ENCODE measurements around the gene ADRM1. TPM values are rescaled to one million over a fixed set of nuclear protein-coding genes. Genes with fewer than 3 reads are reported as not detected.

ADRM1 gene
- total RNA-seq, 1 donor from 2014 or later, result 193 TPM

DNA sequence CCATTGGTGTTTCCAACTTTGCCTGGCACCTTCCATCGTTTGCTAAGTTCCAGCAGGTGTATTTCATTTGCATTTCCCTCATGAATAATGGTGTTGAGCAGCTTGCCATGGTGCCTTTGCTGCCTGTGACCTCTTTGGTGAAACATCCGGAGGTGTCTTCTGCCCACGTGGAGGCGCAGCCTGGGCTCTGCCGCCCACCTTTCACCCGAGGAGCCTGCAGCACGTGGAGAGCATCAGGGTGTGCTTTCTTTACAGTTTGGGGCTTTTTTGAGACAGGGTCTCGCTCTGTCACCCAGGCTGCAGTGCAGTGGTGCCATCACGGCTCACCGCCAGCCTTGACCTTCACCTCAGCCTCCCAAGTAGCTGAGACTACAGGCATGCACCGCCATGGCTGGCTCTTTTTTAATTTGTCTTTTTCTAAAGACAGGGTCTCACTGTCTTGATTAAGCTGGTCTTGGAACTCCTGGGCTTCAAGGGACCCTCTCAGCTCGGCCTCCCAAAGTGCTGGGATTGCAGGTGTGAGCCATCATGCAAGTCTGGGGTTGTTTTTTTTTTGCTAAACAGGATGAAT, 3.0 kb upstream of the ADRM1 start:
- TF ChIP-seq CTCF (IDR thresholded peaks at IDR 0.05; ENCODE audit: insufficient read depth, low read length, poor library complexity, severe bottlenecking), result no peak
- no peaks in the 10 kb centered on the region for H3K27me3 ChIP-seq (ENCODE audit: control insufficient read depth, insufficient read depth, low read length)
- DNase-seq (ENCODE audit: low read depth), result no peak
- peaks cover 2% of the 10 kb centered on the region for H3K36me3 ChIP-seq (ENCODE audit: control insufficient read depth, insufficient read depth, low read length)
- H3K4me3 ChIP-seq (ENCODE audit: low read depth, low read length), result no peak overlapping the region

DNA sequence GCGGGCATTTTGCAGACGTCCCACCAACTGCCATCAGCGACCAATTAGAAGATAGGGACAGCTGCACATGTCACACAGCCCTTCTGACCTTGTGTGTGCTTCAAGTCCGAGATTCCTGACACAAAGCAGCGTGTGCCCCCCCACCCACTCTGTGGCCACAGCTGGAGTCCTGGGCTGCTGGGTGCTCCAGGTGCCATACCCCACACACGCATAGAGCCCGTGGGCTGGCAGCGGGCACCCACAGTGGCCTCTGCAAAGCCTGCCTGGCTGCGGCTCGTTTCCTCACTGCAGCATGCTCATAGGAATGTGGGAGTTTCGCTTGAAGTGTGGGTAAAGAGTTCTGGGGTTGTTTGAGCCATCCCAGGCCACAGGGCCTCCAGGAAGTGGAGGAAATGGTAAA, 2.5 kb upstream of the ADRM1 start:
- no peaks in the 10 kb centered on the region for H3K27me3 ChIP-seq (ENCODE audit: control insufficient read depth, insufficient read depth, low read length)
- TF ChIP-seq CTCF (IDR thresholded peaks at IDR 0.05; ENCODE audit: insufficient read depth, low read length, poor library complexity, severe bottlenecking), result no peak
- H3K4me3 ChIP-seq (ENCODE audit: low read depth, low read length), result no peak overlapping the region
- DNase-seq (ENCODE audit: low read depth), result no peak
- H3K36me3 ChIP-seq (ENCODE audit: control insufficient read depth, insufficient read depth, low read length), result peaks cover 2% of the 10 kb centered on the region

DNA sequence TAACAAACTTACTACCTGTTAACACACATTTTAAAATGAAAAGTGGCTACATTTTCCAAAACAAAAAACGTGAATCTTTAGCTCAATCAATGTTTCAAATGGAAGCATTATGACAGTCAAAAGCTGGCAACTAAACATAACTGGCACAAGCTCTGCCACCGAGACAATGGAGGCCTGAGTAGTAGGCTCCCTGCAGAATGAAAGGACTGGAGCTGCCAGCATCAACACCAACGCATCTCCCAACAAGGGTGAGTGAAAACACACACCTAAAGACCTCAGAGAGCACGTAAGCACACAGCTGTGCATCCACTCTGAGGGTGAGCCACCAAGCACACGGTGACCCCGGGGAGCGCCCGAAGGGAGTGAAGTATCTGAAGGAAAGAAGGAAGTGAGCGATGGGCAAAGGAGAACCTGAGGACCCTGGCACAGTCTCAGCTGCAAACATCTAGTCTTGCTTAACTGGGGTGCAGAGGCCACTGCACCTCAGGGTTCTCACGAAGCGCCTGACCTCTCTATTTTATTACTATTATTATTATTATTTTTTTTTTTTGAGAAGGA, 1.6 kb upstream of the ADRM1 start:
- no peak overlapping the region for H3K4me3 ChIP-seq (ENCODE audit: low read depth, low read length)
- no peak for DNase-seq (ENCODE audit: low read depth)
- H3K36me3 ChIP-seq (ENCODE audit: control insufficient read depth, insufficient read depth, low read length), result peaks cover 4% of the 10 kb centered on the region
- H3K27me3 ChIP-seq (ENCODE audit: control insufficient read depth, insufficient read depth, low read length), result no peaks in the 10 kb centered on the region
- no peak for TF ChIP-seq CTCF (IDR thresholded peaks at IDR 0.05; ENCODE audit: insufficient read depth, low read length, poor library complexity, severe bottlenecking)

DNA sequence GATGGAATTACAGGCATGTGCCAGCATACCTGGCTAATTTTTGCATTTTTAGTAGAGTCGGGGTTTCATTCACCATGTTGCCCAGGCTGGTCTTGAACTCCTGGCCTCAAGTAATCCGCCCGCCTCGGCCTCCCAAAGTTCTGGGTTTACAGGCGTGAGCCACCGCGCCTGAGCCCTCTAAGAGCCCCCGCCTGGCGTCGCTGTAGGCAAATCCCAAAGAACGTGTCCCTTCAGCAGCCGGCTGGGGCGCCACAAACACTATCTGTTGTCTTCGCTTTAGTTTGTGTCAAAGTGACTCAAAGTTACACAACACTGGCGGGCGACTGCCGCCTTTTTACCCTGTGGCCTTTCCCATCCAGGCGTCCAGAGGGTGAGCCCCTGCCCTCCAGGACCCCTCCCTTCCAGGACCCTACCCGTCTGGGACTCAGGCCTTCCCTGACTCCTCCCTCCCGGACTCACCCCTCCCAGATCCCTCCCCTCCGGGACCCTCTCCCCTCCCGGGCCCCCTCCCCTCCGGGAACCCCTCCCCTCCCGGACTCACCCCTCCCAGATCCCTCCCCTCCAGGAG, 940 bp upstream of the ADRM1 start:
- H3K36me3 ChIP-seq (ENCODE audit: control insufficient read depth, insufficient read depth, low read length), result peaks cover 6% of the 10 kb centered on the region
- H3K27me3 ChIP-seq (ENCODE audit: control insufficient read depth, insufficient read depth, low read length), result no peaks in the 10 kb centered on the region
- H3K4me3 ChIP-seq (ENCODE audit: low read depth, low read length), result peak overlapping the region; percentile 65
- DNase-seq (ENCODE audit: low read depth), result peak; percentile 70
- peak; percentile 97 for TF ChIP-seq CTCF (IDR thresholded peaks at IDR 0.05; ENCODE audit: insufficient read depth, low read length, poor library complexity, severe bottlenecking)

DNA sequence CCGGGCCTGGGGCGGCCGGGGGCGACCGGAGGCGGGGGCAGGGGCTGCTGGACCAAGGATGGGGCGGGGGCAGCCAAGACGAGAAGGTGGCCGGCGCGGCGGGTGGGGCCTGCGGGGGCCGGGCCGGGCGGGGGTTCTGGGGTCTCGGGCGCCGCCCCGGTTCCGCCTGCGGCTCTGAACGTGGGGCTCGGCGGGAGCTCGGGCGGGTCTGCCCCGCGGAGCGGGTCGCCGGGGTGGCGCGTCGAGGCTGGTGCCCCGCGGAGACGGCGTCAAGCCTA, 204 bp downstream of the ADRM1 start:
- Histone ChIP-seq H3K27me3 (ENCODE audit: control insufficient read depth, insufficient read depth, low read length) (no peaks in the 10 kb centered on the region), H3K36me3 (ENCODE audit: control insufficient read depth, insufficient read depth, low read length) (peaks cover 8% of the 10 kb centered on the region), H3K4me3 (ENCODE audit: low read depth, low read length) (peak overlapping the region; percentile 79)
- no peak for DNase-seq (ENCODE audit: low read depth)
- no peak for TF ChIP-seq CTCF (IDR thresholded peaks at IDR 0.05; ENCODE audit: insufficient read depth, low read length, poor library complexity, severe bottlenecking)
